ENCODE measurements around the gene FRMD7.
"Not testable (repeated sequence)": the region's sequence is repeated elsewhere in the genome, so short reads cannot be mapped to it uniquely, and the experiment has no call there.

The FRMD7 gene

GRCh38 chrX:132093239-132093860 lies 34.5 kb downstream of the FRMD7 start:
- DNase-seq = no peak
- intact Hi-C loops (cut with DNase I) = no loop called here

GRCh38 chrX:132092439-132093065 lies 35.3 kb downstream of the FRMD7 start:
- intact Hi-C loops (cut with DNase I) = no loop called here
- peak in 4 of 10 donors; percentile 7 to 33 (median 13) for DNase-seq

GRCh38 chrX:132090403-132091159 lies 37.2 kb downstream of the FRMD7 start:
- intact Hi-C loops (cut with DNase I) = no loop called here
- no peak for DNase-seq

GRCh38 chrX:132088864-132089263 lies 39.0 kb downstream of the FRMD7 start:
- intact Hi-C loops (cut with DNase I) = no loop called here
- no peak for DNase-seq

DNA sequence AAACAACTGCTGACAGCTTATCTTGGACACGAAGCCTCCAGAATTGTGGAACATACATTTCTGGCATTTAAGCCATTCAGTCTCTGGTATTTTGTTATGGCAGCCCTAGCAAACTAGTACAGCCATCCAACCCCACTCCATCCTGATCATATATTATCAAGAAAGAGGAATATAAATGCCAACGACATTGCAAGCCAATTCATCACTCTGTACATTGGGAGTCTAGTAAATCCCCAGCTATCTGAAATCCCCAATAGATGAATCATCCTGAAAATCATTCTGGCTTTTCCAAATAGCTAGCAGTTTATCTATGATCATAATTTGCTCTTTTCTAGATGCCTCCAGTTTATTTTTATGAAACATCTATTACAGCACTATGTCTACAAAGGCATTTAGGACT lies 41.1 kb downstream of the FRMD7 start:
- DNase-seq = no peak
- intact Hi-C loops (cut with DNase I) = no loop called here

DNA sequence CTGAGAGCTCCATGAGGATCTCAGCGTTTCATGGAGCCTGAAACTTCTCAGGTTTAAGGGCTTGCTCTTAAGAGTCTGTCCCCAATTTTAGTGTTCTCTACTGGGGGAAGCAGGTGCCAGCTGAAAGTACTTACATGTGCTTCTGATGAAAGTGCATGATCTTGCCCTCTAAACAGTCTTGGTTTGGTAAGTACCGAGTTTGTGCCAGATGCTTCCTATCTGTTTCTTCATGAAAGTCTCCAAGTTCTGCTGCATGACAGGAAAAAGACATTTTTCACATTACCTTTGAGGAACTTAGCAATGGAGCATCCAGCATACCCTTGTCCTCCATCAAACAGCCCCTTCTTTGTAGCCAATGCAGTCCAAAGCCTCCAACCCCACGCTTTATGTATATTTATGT lies 42.0 kb downstream of the FRMD7 start:
- intact Hi-C loops (cut with DNase I) = no loop called here
- no peak for DNase-seq

DNA sequence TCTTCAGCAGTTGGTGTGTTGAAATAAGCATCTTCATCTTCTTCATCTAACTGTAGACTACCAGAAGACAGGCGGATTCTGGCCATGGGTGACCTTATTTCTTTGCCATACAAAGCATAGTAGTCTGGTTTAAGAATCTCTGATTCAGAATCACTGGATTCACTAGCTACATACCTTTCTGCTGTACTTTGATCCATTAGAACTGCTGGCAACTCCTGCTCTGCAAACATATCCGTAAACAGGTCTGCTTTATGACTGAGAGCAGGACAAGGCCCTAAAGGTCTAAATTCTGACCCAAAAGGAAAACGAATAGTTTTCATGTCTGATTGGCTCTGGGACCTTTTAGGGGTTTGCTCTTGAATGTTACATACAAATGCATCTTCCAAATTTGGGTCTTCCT lies 49.9 kb downstream of the FRMD7 start:
- intact Hi-C loops (cut with DNase I) = no loop called here

DNA sequence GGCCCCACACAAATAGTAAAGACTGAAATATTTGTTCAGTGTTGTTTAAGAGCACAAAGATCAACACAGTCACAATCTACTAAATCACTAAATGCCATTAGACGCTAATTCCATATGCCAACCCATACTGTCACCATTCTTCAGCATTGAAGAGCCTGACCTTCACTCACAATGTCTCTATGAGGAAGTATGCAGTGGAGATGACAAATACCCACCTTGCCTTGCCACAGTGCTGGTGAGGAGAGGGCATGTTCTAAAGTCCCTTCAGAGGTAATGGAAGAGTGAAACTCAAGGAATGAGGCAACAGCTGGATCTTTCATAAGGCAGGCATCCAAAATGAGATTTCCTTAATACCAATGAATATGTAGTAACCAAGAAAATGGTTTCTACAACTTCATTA lies 50.4 kb downstream of the FRMD7 start:
- intact Hi-C loops (cut with DNase I) = no loop called here
- no peak for DNase-seq

More for the DNA sequence above, 49.9 kb downstream of the FRMD7 start:
- no peak for DNase-seq

DNA sequence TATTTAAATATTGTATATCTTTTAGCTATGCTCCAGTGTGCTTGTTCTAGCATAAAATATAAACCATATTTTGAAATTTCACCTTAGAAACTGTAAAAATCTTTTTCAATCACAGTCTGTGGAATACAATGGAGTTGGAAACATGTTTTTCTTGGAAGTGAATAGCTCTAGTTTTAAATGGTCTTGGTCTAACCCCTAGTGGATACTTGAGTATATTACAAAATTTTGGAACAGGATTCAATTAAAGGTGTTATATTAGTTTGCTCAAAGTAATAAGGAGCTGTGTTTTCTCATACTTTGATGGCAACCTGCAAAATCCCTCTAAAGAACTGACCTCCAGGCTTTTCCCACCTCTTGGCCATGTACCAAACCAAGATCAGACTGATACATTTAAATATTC lies 56.6 kb downstream of the FRMD7 start:
- intact Hi-C loops (cut with DNase I) = loop anchor here (5.0 kb wide), 1 partner anchor 229 kb away; no protein-coding TSS in a partner anchor
- no peak for DNase-seq

DNA sequence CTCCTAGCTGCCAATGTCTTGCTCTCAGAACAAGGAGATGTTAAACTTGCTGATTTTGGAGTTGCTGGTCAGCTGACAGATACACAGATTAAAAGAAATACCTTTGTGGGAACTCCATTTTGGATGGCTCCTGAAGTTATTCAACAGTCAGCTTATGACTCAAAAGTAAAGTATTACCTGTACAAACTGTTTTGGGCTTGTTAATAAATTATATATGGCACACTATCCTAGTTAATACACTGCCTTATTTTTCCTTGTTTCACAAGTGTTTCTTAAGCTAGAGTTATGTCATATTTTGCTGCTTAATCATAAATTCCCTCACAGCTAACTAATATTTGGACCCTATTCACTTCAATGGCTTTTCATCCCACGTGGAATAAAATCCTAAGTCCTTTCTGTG lies 59.4 kb downstream of the FRMD7 start:
- intact Hi-C loops (cut with DNase I) = no loop called here
- no peak for DNase-seq

- intact Hi-C loops (cut with DNase I) = no loop called here
- DNase-seq = no peak
Measured at GRCh38 chrX:132063862-132064261, 64.0 kb downstream of the FRMD7 start.

DNA sequence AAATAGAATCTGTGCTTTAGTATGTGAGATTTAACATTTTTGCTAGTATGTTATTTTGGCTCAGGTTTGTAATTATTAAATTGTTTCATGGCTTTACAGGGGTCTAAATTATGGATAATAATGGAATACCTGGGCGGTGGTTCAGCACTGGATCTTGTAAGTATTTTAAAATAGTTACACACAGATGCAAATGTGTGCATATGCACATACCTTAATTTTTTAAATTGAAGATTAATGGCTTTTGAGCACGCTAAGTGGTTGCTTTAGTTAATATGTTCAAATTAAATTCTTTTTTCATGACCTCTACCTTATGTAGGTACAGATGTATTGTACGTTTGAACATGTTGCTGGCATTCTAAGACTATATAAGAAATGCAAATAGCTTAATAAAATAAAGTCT lies 64.5 kb downstream of the FRMD7 start:
- intact Hi-C loops (cut with DNase I) = no loop called here
- DNase-seq = no peak

GRCh38 chrX:132059973-132060540 lies 67.8 kb downstream of the FRMD7 start:
- intact Hi-C loops (cut with DNase I) = no loop called here
- DNase-seq = no peak

DNA sequence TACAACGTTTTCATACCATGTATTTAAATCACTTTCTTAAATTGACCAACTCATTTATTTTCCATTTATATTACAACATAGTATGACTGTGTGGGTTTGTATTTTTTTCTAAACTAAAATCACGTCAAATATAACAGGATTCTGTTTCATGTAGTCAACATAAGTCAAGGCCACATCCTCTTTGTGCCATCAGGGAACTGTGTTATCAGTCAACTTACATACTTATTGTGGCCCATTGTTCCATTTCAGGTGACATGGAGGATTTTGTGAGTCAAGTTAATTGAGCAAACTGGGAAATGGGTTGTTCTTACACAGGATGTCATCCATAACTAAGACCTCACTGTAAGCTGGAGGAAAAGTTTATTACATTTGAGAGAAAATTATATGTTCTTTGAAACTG lies 68.8 kb downstream of the FRMD7 start:
- DNase-seq = no peak
- intact Hi-C loops (cut with DNase I) = no loop called here

DNA sequence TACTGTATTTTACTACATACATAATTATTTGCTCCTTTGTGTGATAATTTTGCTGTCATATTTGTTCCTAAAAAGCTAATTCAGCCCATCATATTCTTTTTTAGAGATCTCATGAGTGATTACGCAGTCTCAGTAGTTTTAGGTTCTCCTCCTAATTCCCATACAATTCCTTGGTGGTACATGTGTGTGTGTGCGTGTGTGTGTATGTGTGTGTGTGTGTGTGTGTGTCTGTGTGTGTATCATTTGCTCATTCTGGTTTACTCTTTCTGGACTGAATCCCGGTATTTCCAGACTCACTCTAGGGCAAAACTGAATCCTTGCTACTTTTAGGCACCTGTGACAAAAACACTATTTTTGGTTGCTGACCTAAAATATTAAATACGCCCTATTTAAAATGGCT lies 69.8 kb downstream of the FRMD7 start:
- DNase-seq = no peak

GRCh38 chrX:132051778-132052177 lies 76.0 kb downstream of the FRMD7 start:
- DNase-seq; intact Hi-C loops (cut with DNase I): not testable (repeated sequence)

More for the DNA sequence above, 69.8 kb downstream of the FRMD7 start:
- intact Hi-C loops (cut with DNase I) = no loop called here

DNA sequence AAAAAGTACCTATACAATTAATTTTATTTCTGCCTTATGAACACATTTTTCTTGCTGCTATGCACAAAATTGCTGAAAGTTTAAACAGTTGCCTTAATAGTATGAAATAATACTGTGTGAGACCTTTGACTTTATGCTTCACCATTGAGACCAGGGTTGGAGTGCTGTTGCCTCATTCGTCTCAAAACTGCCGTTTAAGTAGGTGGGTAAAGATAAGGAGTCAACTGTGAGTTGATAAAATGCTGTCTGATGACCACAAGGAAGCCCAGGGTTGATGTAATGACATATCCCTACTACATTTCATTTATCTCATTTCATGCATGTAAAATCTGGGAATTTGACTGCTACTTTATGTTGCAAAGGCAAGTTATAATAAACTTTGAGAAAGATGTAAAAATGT lies 81.3 kb downstream of the FRMD7 start:
- no peak for DNase-seq
- intact Hi-C loops (cut with DNase I) = no loop called here

- DNase-seq = no peak
- intact Hi-C loops (cut with DNase I) = no loop called here
Measured at GRCh38 chrX:132045456-132045855, 82.4 kb downstream of the FRMD7 start.

GRCh38 chrX:132044953-132045352 lies 82.9 kb downstream of the FRMD7 start:
- DNase-seq = no peak
- intact Hi-C loops (cut with DNase I) = no loop called here

- intact Hi-C loops (cut with DNase I) = no loop called here
- no peak for DNase-seq
Measured at GRCh38 chrX:132043977-132044376, 83.8 kb downstream of the FRMD7 start.

DNA sequence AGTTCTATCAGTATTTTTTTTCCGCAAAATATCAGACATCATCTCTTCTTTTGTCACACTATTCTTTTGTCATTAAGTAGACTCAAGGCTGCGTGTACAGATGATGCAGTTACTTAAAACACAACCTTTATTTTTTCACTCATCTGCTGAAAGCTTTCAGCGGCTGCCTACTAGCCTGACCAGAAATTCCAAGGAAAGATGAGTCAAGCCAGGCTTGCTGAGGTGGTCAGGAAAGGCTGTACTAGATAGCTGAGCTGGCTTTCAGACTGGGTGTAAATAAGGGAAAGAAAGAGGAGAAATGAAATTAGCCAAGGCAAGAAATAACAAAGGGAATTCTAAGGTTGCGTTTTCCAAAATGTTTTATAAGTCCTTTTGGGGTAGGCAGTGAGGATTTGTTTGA lies 86.8 kb downstream of the FRMD7 start:
- no peak for DNase-seq
- intact Hi-C loops (cut with DNase I) = no loop called here

GRCh38 chrX:132040066-132040465 lies 87.8 kb downstream of the FRMD7 start:
- no peak for DNase-seq
- intact Hi-C loops (cut with DNase I) = no loop called here
